GM12892 (cell line): ENCODE measurements around the gene FLNB.

Source experiments
- POLR2A ChIP-seq: IDR thresholded peaks from 2 replicates; pipeline ENCODE4 v1.6.1; 2011; ENCODE audit warnings: low read depth, low read length, control low read depth
- POLR2AphosphoS5 ChIP-seq: IDR thresholded peaks from 2 replicates; pipeline ENCODE4 v1.6.1; 2011; ENCODE audit warnings: low read depth, low read length, control low read depth

DNA sequence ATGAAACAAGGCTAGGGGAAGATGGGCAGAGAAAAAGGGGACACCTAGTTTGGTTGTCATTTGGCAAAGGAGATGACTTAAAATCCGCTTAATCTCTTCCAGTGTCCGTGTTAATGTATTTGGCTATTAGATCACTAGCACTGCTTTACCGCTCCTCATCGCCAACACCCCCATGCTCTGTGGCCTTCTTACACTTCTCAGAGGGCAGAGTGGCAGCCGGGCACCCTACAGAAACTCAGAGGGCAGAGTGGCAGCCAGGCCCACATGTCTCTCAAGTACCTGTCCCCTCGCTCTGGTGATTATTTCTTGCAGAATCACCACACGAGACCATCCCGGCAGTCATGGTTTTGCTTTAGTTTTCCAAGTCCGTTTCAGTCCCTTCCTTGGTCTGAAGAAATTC, 162.9 kb downstream of the FLNB start:
- TF ChIP-seq POLR2A, result no peak
- no peak for TF ChIP-seq POLR2AphosphoS5
